Kidney (tissue), 14 donors: ENCODE measurements around the gene SCRG1. TPM values are rescaled to one million over a fixed set of nuclear protein-coding genes. Genes with fewer than 3 reads are reported as not detected.

Experiments
- DNase-seq, 5 donors: peaks; one replicate each; pipeline ENCODE4 v3.0.0-alpha.2; 2013 to 2020
- FAIRE-seq: peaks from 2 replicates; lab custom pipeline; 2012; peaks lifted over from hg19 to GRCh38; lab: Jason Lieb, UNC
- H3K27ac ChIP-seq, 2 donors: one replicate each; pipeline ENCODE4 v1.7.0; 2013; ENCODE audit warnings: low read depth in 2 of 2, low read length in 2 of 2, inconsistent platforms in 1 of 2
- H3K27me3 ChIP-seq: one replicate; pipeline ENCODE4 v1.7.1; 2013; ENCODE audit warnings: low read length, inconsistent platforms; ENCODE audit not compliant: control insufficient read depth, insufficient read depth
- H3K36me3 ChIP-seq, 3 donors: one replicate each; pipeline versions ENCODE4 v1.7.0 to v1.7.1; 2013; ENCODE audit warnings: low read length in 3 of 3, control low read depth in 1 of 3, inconsistent platforms in 1 of 3; ENCODE audit not compliant: insufficient read depth in 3 of 3, control insufficient read depth in 2 of 3
- H3K4me1 ChIP-seq, 3 donors: one replicate each; pipeline versions ENCODE4 v1.7.0 to v1.7.1; 2013; ENCODE audit warnings: low read length in 3 of 3, inconsistent platforms in 1 of 3, low read depth in 1 of 3; ENCODE audit not compliant: control insufficient read depth in 2 of 3, insufficient read depth in 2 of 3
- H3K4me3 ChIP-seq, 3 donors: one replicate each; pipeline versions ENCODE4 v1.7.0 to v1.8.1; 2013; ENCODE audit warnings: low read length in 3 of 3, control low read depth in 1 of 3, inconsistent platforms in 1 of 3
- H3K9ac ChIP-seq, 3 donors: one replicate each; pipeline versions ENCODE4 v1.7.0 to v1.7.1; 2013; ENCODE audit warnings: low read length in 3 of 3, control low read depth in 1 of 3, inconsistent platforms in 1 of 3
- H3K9me3 ChIP-seq, 3 donors: one replicate each; pipeline versions ENCODE4 v1.7.0 to v1.7.1; 2013; ENCODE audit warnings: low read length in 3 of 3, control low read depth in 1 of 3, inconsistent platforms in 1 of 3; ENCODE audit not compliant: control insufficient read depth in 2 of 3, insufficient read depth in 1 of 3
- intact Hi-C: fragments of 100-400 bp; cut with DNase I; formaldehyde crosslinking; loops from one replicate; pipeline ENCODE4 v1.11.1; 2022
- polyA plus RNA-seq: library from polyadenylated mRNA; stranded (reverse); fragments of 350-450 nt; fragmentation: Illumina TruSeq; extraction: RNeasy Lipid Tissue Mini Kit (QIAGEN cat#74804); gene quantifications from one replicate; pipeline ENCODE4 v1.2.3, GENCODE V29; 2014; ENCODE audit warnings: low read depth, low replicate concordance; ENCODE audit not compliant: insufficient read depth
- total RNA-seq: library from RNA; stranded (reverse); fragmentation: NEBNext Ultra II Directional; extraction: Animal tissue kit (Norgen Biotek cat#: 25700); gene quantifications from one replicate; pipeline ENCODE4 v1.2.1, GENCODE V29; 2021
- TF ChIP-seq, protein P1 (sequence below): IDR thresholded peaks from 3 replicates; pipeline ENCODE4 v1.5.1; 2012; ENCODE audit warnings: mild to moderate bottlenecking, moderate library complexity, borderline replicate concordance; ENCODE audit not compliant: insufficient read depth; ENCODE audit errors: extremely low read depth
- donor health status: control.
- donor health status: control.
- donor health status: control.
- donor health status: control.
- donor health status: control.
- donor health status: DM: yes; HTN: yes; CAD: no.
- donor health status: Normal renal cell carcinoma (clear cell type).

The SCRG1 gene
- total and polyA plus RNA-seq, 2 donors from 2014 or later: 0.11 to 1.6 TPM

DNA sequence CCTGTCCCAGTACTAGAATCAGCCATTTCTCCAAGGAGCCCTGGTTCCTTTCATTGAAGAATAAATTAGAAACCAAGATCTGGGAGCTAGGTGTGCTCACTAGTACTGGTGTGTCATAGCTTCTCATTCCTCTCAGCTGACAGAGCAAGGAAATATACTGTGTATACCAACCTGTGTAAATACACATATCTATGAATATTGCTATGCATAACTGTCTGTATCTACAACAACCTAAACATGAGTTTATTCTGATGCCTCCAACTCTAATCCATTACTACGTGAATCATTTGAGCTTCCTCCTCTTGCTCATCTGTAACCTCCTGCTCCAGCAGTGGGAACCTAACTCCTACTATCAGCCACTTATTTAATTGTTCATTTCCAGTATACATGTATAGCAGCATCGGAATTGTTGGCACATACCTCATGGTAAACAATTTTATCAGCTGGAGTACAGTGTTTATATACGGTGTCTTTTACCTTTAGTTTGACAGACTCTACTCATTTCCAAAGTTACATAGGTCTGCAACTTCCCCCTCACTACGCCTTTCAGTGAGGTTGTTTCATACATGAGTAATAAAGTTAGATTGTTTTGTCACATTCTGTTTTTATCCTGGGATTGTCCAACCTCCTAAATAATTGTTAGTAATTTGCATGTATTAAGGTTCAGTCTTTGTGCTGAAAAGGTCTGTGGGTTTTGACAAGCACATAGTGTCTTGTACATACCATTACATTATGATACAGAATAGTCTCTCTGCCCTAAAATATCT is 7.1 kb upstream of the SCRG1 start:
- Histone ChIP-seq H3K9ac (no peak overlapping the region), H3K27ac (no peak overlapping the region), H3K4me3 (no peak overlapping the region), H3K9me3 (no peaks in the 10 kb centered on the region), H3K4me1 (no peaks in the 10 kb centered on the region), H3K36me3 (no peaks in the 10 kb centered on the region), H3K27me3 (no peaks in the 10 kb centered on the region)
- intact Hi-C loops: no loop called here
- FAIRE-seq (no peak), DNase-seq (no peak)
- TF ChIP-seq, protein P1, sequence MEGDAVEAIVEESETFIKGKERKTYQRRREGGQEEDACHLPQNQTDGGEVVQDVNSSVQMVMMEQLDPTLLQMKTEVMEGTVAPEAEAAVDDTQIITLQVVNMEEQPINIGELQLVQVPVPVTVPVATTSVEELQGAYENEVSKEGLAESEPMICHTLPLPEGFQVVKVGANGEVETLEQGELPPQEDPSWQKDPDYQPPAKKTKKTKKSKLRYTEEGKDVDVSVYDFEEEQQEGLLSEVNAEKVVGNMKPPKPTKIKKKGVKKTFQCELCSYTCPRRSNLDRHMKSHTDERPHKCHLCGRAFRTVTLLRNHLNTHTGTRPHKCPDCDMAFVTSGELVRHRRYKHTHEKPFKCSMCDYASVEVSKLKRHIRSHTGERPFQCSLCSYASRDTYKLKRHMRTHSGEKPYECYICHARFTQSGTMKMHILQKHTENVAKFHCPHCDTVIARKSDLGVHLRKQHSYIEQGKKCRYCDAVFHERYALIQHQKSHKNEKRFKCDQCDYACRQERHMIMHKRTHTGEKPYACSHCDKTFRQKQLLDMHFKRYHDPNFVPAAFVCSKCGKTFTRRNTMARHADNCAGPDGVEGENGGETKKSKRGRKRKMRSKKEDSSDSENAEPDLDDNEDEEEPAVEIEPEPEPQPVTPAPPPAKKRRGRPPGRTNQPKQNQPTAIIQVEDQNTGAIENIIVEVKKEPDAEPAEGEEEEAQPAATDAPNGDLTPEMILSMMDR: no peak

DNA sequence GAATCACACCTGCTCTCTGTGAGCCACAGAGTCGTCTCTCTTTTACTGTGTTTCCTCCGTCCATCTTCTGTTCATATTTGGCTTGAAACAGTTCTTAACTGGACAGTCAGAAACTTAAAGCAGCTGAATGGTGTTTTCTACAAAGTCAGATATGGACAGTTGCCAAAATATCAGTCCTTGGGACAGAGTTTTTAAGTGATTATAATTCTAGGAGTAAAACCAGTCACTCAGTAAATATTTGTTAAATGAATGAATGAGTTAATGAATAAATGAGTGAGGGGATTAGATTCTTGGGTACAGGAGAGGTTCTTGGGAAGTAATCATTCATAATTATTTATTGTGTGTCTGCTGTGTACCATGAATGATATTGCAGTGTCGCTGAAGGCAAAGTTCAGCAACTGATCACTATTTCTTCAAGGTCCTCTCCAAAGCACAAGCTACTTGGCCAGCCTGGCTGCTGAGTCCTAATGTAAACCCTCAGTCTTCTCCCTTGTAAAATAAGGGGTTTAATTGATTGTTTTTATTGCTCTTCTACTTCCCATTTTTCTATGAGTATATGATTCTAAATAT is 5.5 kb upstream of the SCRG1 start:
- H3K9me3 ChIP-seq: no peaks in the 10 kb centered on the region
- no peaks in the 10 kb centered on the region for H3K36me3 ChIP-seq
- intact Hi-C loops: no loop called here
- no peaks in the 10 kb centered on the region for H3K4me1 ChIP-seq
- DNase-seq (no peak), FAIRE-seq (no peak)
- TF ChIP-seq, protein P1: no peak
- H3K27me3 ChIP-seq: no peaks in the 10 kb centered on the region
- H3K9ac ChIP-seq: no peak overlapping the region
- H3K27ac ChIP-seq: no peak overlapping the region
- no peak overlapping the region for H3K4me3 ChIP-seq

DNA sequence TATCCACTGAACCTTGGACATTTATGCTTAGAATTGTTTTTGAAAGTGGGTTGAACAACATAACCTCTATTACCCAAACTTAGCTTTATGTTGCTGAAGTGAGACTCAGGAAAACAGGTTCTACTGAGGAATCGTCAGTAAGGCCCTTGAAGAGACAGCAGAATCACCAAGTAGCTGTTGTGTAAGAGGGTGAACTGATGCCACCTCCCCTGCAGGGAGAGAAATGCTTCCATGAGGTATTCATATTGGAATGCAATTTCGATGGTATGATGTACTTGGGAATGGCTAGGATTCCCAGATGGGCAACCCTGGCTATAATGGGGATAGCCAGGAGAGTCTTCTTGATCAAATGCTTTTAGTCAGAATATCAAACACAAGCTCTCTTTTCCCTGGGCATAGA is 4.1 kb upstream of the SCRG1 start:
- no peak for FAIRE-seq

More for the DNA sequence above, 4.1 kb upstream of the SCRG1 start:
- no peak overlapping the region for H3K4me3 ChIP-seq
- no peaks in the 10 kb centered on the region for H3K27me3 ChIP-seq
- H3K9ac ChIP-seq: no peak overlapping the region
- no peak for DNase-seq
- no peaks in the 10 kb centered on the region for H3K9me3 ChIP-seq
- no peak overlapping the region for H3K27ac ChIP-seq
- intact Hi-C loops: no loop called here
- TF ChIP-seq, protein P1: no peak
- no peaks in the 10 kb centered on the region for H3K36me3 ChIP-seq
- H3K4me1 ChIP-seq: no peaks in the 10 kb centered on the region
